HG03139 (cell line): ENCODE measurements around the gene CDH4.
"Not testable (repeated sequence)": the region's sequence is repeated elsewhere in the genome, so short reads cannot be mapped to it uniquely, and the experiment has no call there.

Experiments used
- ATAC-seq: cut with Tn5 transposase; IDR thresholded peaks from one replicate; pipeline ENCODE4 v1.9.1; 2021; ENCODE audit not compliant: unreplicated experiment

Gene CDH4

DNA sequence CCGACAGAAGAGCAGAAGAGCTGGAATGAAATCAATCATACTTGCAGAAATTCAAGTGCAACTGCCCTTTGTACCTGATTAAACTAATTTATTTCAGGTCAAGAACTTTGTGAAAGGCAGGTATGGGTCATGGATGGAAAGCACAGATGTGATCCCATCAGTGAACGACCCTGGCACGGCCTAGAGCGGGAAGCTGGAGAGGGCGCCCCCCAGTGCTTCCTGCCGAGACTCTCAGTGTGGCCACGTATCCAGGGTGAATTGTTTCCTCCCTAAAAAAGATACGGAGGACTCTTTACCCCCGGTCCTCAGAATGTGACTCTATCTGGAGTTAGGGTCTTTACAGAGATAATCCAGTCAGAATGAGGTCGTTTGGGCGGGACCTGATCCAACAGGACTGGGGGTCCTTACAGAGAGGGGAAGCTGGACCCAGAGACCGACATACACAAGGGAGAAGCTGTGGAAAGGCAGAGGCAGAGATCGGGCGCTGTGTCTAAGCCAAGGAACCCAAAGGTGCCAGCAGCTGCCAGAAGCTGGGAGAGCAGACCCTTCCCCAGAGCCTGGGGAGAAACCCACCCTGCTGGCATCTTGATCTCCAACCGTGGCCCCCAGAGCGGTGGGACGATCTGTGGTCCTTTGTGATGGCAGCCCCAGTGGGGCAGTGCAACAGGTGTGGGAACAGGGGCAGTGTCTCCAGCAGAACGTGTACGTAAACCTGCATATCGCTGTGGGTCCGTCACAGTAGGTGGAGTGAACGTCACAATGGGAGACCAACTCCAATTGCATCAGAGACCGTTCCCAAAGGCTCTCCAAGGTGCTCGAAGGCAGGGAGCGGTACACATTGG lies 721.7 kb downstream of the CDH4 start:
- ATAC-seq: no peak

DNA sequence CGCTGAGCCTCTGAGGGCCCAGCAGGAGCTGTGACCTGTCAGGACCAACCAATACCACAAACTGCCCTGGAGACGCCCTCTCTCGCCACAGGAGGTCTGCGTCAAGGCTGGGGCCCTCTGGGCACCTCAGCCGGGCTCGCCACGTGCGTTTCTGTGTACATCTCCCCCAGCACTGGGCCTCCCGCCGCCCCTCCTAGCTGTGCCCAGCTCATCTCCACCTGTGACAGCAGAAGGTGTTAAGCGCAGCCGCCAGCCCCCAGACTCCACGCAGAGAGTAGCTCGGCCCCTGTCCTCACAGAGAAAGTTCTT lies 722.2 kb downstream of the CDH4 start:
- no peak for ATAC-seq

DNA sequence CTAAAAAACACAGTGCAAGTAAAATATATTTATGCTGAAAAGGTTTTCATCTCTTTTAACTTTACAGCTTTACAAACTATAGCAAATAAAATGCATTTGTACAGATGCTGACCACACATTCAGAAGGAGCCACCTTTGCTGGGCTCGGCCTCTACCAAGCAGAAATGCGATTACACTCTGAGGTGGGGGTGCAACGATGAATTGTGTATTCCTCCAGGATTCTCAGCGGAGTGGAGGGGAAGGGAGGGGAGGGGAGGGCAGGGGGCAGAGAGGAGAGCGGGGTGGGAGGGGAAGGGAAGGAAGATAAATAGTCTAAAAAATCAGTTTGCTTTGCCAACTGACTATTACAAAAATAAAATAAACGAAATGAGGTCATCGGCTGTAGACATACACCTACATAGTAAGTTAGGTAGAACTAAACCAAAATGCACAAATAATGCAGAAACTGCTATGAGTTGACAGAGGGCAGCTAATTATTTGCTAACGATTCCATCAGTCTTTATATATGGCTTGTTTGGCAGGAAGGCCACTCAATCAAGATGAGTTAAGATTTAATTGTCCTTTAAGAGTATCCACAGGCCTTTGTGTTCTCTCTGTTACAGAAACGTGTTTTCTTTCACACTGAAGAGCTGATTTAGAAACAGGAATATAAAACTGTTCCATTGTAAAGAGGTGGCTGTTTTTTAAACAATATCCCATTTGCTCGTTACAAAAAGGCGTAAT lies 723.5 kb downstream of the CDH4 start:
- ATAC-seq: no peak

DNA sequence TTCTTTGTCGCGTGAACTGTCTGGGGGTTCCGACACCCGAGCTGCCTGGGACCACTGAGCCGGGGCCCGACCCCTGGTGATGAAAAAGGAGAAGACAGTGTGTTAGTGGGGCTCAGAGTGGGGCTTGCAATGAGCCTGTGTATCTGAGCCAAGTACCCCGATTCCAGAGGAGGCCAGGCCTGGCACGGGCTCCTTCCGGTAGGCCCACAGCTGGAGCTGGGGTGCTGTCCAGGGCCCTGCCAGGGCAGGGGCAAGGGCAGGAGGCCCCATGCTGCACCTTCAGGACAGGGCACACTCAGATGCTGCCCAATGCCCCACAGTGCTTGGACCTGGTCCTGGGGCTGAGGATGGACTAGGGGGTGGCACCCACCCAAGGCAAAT lies 724.2 kb downstream of the CDH4 start:
- ATAC-seq: no peak

DNA sequence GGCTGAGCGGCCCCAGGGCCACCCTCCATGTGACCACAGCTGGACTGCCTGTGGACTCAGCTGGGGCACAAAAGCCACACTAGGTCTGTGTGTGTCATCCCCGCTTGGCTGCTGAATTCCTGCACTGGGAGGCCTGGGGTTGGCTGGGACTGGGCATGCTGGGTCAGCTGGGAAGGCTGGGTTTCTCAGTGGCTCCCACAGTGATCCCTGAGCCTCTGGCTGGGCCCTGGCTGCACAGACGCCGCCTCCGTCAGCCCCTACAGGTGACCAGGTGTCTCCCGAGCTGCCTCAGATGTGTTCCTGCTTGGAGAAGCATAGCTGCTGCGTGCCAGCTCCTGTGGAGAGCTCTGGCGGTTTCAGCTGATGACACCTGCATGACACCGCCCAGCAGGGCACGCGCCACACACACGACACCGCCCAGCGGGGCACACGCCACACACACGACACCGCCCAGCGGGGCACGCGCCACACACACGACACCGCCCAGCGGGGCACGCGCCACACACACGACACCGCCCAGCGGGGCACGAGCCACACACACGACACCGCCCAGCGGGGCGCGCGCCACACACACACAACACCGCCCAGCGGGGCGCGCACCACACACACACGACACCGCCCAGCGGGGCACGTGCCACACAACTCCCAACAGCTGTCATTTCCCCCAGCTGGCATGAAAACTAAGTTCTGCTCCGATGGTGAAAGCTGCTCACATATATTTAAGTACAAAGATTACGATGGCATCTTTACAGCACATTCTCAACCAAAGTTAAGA lies 724.8 kb downstream of the CDH4 start:
- no peak for ATAC-seq

DNA sequence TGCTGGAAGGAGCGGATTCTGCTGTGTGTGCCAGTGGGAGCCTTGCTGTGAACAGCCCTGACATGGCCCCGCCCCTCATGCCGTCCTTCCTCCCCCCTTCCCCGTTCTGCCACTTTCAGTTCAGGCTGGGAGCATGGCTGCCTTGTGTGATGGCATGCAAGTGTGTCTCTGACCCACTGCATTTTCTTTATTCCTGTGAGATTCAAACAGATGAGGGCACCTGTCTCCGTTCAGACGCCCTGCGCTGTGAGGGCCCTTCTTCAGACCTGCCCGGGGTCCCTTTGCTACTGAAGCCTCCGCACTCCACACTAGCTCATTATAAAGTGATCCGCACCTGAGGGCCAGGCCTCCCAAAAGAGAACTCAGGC lies 725.3 kb downstream of the CDH4 start:
- ATAC-seq: no peak

DNA sequence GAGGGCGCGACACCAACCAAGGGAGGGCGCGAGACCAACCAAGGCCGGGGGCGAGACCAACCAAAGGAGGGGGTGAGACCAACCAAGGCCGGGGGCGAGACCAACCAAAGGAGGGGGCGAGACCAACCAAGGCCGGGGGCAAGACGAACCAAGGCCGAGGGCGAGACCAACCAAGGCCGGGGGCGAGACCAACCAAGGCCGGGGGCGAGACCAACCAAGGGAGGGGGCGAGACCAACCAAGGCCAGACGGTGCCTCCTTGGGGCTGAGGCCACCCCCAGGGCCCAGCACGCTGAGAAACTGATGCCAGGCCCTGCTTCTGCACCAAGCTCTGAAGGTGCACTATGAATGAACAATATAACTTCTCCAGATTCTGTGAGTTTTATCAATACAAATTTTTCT lies 726.4 kb downstream of the CDH4 start:
- ATAC-seq: no peak

DNA sequence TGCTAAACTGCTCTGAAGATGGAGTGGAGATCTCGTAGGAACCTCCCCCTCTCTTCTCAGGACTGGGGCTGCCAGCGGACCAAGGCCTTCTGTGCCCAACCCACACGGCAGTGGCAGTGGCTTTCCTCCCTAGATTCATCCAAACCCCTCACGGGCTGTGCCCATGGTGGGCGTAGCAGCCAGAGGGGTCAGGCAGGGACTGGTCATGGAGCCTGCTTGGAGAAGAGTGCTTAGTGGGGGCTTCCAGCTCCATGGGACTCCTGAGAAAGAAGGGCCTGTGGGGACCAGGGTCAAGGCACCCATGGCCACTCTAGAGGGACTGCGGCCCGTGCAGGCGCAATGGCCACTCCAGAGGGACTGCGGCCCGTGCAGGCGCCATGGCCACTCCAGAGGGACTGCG lies 727.0 kb downstream of the CDH4 start:
- no peak for ATAC-seq

DNA sequence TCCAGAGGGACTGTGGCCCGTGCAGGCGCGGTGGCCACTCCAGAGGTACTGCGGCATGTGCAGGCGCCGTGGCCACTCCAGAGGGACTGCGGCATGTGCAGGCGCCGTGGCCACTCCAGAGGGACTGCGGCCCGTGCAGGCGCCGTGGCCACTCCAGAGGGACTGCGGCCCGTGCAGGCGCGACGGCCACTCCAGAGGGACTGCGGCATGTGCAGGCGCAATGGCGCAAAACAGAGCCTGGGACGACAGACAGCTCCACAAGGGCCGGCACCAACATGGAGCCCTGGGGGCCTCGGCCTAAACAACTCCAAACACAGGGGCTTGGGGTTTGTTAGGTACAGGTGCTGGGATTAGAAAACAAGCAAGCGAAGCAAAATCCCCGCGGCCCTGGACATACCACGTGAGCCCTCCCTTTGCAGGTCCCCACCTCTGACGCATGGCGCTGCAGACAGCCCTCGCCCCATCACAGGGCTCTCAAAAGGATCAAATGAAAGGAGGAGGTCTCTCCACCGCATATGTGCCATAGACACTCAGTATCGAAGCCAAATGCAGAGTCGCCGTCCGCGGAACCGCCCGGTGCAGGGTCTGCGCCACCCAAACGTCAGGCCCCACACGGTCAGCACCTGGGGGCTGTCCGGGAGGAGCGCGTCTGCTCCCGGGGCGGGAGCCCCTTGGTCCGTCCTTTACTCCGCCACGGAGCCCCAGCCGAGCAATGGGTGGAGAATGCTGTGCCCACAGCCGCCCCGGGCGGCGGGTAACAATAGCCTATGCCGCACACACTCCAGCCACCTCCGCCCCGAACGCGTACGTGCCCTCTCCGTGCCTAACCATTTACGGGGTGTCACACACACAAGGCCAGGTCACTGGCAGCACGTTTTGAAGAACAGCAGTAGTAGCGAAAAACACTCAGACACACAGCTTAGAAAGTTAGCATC lies 727.9 kb downstream of the CDH4 start:
- ATAC-seq: no peak

DNA sequence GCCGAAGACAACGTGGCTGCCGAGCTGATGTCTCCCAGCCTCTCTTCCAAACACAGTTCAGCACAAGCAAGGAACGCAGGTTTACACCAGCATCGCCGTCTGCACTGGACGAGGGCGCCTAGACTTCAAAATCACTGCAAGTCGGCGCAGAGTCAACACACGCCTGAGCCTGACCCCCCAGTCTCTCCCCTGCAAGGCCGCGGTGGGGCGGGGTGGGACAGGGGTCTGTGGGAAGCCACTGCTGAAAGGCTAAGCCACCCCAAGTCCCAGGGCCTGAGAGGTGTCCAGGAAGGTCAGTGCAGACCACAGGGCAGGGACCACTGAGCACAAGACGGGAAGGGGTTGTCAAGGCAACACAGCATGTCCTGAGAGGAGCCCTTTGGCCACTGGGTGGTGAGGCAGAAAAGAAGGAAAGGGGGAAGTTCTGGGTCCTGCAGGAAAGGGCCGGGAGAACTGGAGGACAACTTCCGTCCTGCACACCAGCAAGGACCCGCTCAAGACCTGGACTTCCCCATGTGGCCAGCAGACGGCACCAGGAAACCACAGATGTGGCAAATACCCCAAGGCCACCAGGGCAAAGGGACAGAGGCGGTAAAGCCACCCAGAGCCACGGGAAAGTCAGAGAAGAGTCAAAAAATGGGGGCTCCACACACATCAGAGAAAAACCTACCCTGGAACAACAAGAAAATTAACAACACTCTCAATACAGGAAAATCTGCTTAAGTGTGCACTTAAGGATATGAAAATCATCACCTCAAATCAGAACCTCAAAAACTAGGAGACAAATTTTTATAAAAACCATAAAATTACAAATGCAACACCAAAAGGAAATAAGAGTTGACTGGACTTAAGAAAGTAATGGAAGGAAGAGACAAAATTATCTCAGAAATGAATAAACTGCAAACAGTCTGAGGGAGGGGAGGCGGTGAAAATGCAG lies 728.9 kb downstream of the CDH4 start:
- no peak for ATAC-seq

DNA sequence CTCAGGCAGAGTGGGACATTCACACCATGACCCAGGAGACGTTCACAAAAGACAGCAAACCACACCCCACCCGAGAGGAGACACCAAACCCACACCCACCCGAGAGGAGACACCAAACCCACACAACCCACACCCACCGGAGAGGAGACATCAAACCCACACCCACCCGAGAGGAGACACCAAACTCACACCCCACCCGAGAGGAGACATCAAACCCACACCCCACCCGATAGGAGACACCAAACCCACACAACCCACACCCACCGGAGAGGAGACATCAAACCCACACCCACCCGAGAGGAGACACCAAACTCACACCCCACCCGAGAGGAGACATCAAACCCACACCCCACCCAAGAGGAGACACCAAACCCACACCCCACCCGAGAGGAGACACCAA lies 729.6 kb downstream of the CDH4 start:
- ATAC-seq: not testable (repeated sequence)

DNA sequence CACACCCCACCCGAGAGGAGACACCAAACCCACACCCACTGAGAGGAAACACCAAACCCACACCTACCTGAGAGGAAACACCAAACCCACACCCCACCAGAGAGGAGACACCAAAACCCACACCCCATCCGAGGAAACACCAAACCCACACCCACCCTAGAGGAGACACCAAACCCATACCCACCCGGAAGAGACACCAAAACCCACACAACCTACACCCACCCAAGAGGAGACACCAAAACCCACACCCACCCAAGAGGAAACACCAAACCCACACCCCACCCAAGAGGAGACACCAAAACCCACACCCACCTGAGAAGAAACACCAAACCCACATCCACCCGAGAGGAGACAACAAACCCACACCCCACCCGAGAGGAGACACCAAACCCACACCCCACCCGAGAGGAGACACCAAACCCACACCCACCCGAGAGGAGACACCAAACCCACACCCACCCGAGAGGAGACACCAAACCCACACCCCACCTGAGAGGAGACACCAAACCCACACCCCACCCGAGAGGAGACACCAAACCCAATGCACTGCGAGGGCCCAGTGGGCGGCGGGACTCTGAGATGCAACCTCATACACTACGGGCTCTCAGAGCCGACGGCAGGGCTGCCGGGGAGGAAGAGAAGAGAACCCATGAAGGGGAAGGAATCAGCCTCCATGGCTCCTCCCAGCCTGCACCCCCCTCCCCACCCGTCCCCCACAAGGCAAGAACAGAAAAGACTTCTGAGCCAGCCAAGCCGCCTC lies 730.3 kb downstream of the CDH4 start:
- no peak for ATAC-seq

DNA sequence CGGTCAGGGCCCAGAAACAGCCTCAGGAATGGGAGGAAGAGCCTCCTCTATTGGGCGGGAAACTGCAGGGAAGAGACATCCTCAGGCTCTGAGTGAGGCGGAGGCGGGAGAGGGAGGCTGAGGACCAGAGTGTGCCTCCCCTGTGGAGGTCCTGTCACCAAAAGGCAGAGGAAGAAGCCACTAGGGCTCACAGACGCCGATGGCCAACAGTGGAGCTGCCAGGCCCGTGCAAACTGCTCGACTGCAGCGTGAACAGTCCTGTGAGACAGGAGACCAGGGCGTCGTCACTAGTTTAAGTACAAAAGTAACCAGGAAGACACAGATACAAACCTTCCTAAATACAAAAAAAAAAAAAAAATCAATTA lies 730.9 kb downstream of the CDH4 start:
- no peak for ATAC-seq

DNA sequence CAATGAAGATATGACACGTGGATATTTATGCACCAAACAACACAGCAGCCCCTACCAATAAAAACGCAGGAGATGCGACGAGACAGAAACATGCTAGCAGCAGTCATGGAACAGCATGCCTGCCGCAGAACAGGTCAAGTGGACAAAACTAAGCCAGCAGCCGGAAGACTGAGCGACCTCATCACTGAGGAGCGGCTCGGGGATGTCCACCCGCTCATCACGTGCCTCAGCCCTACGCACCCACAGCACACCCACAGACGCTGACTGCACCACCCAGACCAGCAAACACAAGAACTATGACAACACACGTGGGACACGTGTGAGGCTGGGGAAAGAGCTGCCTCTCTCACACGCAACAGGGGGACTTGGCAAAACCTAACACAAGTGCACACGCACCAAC lies 731.9 kb downstream of the CDH4 start:
- ATAC-seq: no peak

DNA sequence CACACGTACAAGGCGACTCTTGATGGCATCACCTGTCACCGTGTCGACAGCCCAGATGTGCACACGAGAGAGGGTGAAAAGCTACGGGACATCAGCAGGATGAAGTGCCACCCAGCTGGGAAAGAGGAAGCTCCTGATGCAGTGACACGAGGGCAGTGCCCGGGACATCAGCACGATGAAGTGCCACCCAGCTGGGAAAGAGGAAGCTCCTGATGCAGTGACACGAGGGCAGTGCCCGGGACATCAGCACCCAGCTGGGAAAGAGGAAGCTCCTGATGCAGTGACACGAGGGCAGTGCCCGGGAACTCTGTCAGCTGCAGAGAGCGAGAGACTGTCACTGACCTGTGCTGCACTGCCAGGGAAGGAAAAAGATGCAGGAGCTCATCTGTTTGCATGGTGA lies 732.4 kb downstream of the CDH4 start:
- ATAC-seq: not testable (repeated sequence)

DNA sequence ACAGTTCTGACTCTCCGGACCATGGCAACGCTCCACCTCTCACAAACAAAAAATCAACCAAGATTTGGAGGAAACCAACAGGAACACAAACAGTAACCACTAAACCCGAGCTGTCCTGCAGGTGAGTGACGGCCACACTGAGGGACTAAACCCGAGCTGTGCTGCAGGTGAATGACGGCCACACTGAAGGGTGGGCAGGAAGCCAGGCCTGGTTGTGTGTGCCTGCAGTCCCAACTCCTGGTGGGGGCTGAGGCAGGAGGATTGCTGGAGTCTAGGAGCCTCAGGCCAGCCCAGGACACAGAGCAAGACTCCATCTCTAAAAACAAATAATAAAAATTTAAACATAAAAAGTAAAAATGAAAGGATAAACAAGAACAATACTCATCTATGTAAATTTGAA lies 733.0 kb downstream of the CDH4 start:
- ATAC-seq: no peak

DNA sequence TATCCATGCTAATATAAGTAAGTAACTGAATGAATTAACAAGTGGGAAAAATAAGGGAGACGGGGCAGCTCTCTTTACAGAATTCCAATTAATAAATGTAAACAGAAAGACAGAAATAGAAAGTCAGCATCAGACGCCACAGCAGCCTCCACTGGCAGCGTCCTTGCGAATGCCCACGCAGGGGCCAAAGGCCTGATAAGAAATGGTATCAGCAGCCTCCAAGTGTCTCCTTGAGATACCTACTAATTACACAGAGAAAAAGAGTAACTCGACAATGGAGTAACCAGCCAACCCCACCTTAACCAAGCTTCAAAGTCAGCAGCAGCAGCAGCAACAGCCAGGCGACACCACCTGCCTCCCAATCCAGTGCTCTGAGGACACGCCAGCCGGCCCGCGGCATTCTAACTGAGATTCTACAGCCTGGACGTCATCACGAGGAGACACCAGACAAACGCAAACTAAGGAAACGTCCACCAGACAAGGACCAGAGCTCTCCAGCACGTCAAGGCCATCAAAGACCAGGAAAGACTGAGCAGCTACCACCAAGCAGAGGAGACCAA lies 734.8 kb downstream of the CDH4 start:
- ATAC-seq: no peak

DNA sequence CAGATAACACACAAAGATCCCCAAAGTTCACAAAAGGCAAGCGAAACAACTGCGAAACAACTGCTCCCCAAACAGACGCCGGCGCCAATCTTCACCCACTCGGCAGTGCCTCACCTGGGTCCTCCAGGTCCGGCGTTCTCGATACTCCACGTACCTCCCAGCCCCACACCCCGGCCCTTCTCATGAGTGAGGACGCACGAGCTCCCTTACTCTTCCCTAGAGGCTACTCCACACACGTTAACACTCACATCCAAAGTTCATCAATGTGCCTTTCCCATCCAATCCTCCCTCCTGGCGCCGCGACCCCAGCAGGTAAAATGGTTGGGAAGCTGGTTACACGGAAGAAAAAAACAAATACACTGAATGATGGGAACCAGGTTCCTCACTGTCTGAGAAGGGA lies 736.6 kb downstream of the CDH4 start:
- no peak for ATAC-seq

DNA sequence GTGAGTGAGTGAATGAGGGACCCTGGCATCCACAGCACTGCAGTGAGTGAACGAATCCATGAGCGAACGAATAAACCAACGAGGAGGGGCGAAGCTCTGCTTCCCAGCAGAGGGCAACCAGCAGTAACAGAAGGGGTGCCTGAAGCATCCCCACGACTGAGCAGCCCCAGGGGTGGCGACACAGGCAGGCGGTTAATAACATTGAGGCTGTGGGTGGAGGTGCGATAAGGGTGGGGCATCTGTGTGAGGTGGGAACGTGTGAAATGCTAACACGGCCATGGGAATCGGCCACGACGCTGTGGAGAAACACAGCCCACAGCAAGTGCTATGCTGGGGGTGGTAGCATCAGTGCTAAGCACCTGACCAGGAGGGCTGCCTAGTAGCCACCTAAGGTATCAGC lies 737.7 kb downstream of the CDH4 start:
- no peak for ATAC-seq
